Caco-2 (cell line): ENCODE measurements around the gene TSHZ2. TPM values are rescaled to one million over a fixed set of nuclear protein-coding genes. Genes with fewer than 3 reads are reported as not detected.

Experiments used
- BruUV-seq: library from RNA; stranded (reverse); fragments of 400-500 nt; replicated peaks from 2 replicates; lab custom pipeline; 2021; lab: Mats Ljungman, UMichigan
- CTCF ChIA-PET: fragments of 300-600 bp; sonication (Branson Sonifier 250); formaldehyde crosslinking; loops from one replicate; lab custom pipeline; 2022; ENCODE audit warnings: antibody characterized with exemption; lab: Charles Lee
- POLR2A ChIA-PET: fragments of 300-600 bp; sonication (Branson Sonifier 250); formaldehyde crosslinking; loops from one replicate; lab custom pipeline; 2022; ENCODE audit warnings: antibody characterized with exemption; lab: Charles Lee
- DNase-seq, 2 experiments: peaks; one replicate each; pipeline versions ENCODE4 v3.0.0 to v3.0.0-alpha.2; 2020 to 2022
- H3K27me3 ChIP-seq: replicated peaks from 2 replicates; pipeline ENCODE4 v1.6.0; 2011; ENCODE audit warnings: low read length; ENCODE audit not compliant: control insufficient read depth, insufficient read depth
- H3K36me3 ChIP-seq: 2 replicates; pipeline ENCODE4 v1.5.1; 2011; ENCODE audit warnings: low read length; ENCODE audit not compliant: control insufficient read depth, insufficient read depth
- H3K4me1 ChIP-seq: fragments of 250-450 bp; sonication (Bioruptor Pico); 2 replicates; pipeline ENCODE4 v1.5.1; 2020; ENCODE audit warnings: mild to moderate bottlenecking
- H3K4me3 ChIP-seq: 2 replicates; pipeline ENCODE4 v1.5.1; 2011; ENCODE audit warnings: low read depth, mild to moderate bottlenecking, control low read depth, low read length
- H3K9me3 ChIP-seq: fragments of 250-450 bp; sonication (Bioruptor Pico); 2 replicates; pipeline ENCODE4 v1.5.1; 2020; ENCODE audit warnings: mild to moderate bottlenecking, moderate library complexity
- H3K27ac Mint-ChIP-seq: one replicate; pipeline ENCODE4 v1.8.0; 2022; ENCODE audit warnings: mixed read lengths; ENCODE audit not compliant: unreplicated experiment
- H3K27me3 Mint-ChIP-seq: one replicate; pipeline ENCODE4 v1.8.0; 2022; ENCODE audit warnings: mixed read lengths; ENCODE audit not compliant: insufficient read depth, unreplicated experiment
- H3K36me3 Mint-ChIP-seq: one replicate; pipeline ENCODE4 v1.8.0; 2022; ENCODE audit warnings: mild to moderate bottlenecking, mixed read lengths; ENCODE audit not compliant: insufficient read depth, unreplicated experiment
- H3K4me1 Mint-ChIP-seq: one replicate; pipeline ENCODE4 v1.8.0; 2022; ENCODE audit warnings: low read depth, mixed read lengths; ENCODE audit not compliant: unreplicated experiment
- H3K4me3 Mint-ChIP-seq: one replicate; pipeline ENCODE4 v1.8.0; 2022; ENCODE audit warnings: mild to moderate bottlenecking, moderate library complexity, mixed read lengths; ENCODE audit not compliant: unreplicated experiment
- H3K9me3 Mint-ChIP-seq: one replicate; pipeline ENCODE4 v1.8.0; 2022; ENCODE audit warnings: mixed read lengths; ENCODE audit not compliant: unreplicated experiment
- CTCF ChIP-seq, 2 experiments: fragments of 200-600 bp in 1 of 2; IDR thresholded peaks; 1 replicate in 1 of 2; 2 replicates in 1 of 2; pipeline versions ENCODE4 v1.5.1 to v1.8.0; 2011 to 2022; ENCODE audit warnings: antibody characterized with exemption in 1 of 2, control low read depth in 1 of 2, inconsistent platforms in 1 of 2, low read depth in 1 of 2, low read length in 1 of 2, mild to moderate bottlenecking in 1 of 2, moderate library complexity in 1 of 2; ENCODE audit not compliant: insufficient read depth in 1 of 2, severe bottlenecking in 1 of 2, unreplicated experiment in 1 of 2
- intact Hi-C: fragments of 100-400 bp; cut with micrococcal nuclease; formaldehyde crosslinking; loops from one replicate; pipeline ENCODE4 v1.10.0; 2022; ENCODE audit not compliant: unreplicated experiment
- total RNA-seq: library from RNA; stranded (reverse); gene quantifications from 2 replicates; pipeline ENCODE4 v1.2.3, GENCODE V29; 2022

Gene TSHZ2
- total RNA-seq, 1 experiment from 2014 or later, result 0.07 TPM

- BruUV-seq, result no TSS peak
- H3K36me3 ChIP-seq, result no peaks in the 10 kb centered on the region
- Mint-ChIP-seq H3K27ac (peak overlapping the region; percentile 0), H3K4me1 (peaks cover 12% of the 10 kb centered on the region), H3K36me3 (no peaks in the 10 kb centered on the region), H3K9me3 (no peaks in the 10 kb centered on the region), H3K27me3 (peaks cover 39% of the 10 kb centered on the region), H3K4me3 (peak overlapping the region; percentile 70)
- intact Hi-C loops, result loop anchor here (10.0 kb wide), 1 partner anchor 657 kb away; no protein-coding TSS in a partner anchor
- no peak overlapping the region for H3K4me3 ChIP-seq
- 0 out of 2 replicates have a peak, but pooled peaks cover 1% of the 10 kb centered on the region for H3K27me3 ChIP-seq
- no peak for DNase-seq
- ChIA-PET POLR2A (no interaction called here), CTCF (no interaction called here)
- H3K4me1 ChIP-seq, result peaks cover 5% of the 10 kb centered on the region; the same call in 1 of the 2 replicates
- H3K9me3 ChIP-seq, result no peaks in the 10 kb centered on the region
- TF ChIP-seq CTCF (IDR thresholded peaks at IDR 0.05; ENCODE audit: insufficient read depth in 1 of 2, low read depth in 1 of 2, low read length in 1 of 2, severe bottlenecking in 1 of 2, unreplicated experiment in 1 of 2), result no peak
Observed at GRCh38 chr20:52971498-52972189, 514 bp upstream of the TSHZ2 start.

- Mint-ChIP-seq H3K36me3 (no peaks in the 10 kb centered on the region), H3K4me3 (peak overlapping the region; percentile 70), H3K9me3 (no peaks in the 10 kb centered on the region), H3K27me3 (peaks cover 43% of the 10 kb centered on the region), H3K27ac (no peak overlapping the region), H3K4me1 (peaks cover 12% of the 10 kb centered on the region)
- Histone ChIP-seq H3K27me3 (0 out of 2 replicates have a peak, but pooled peaks cover 1% of the 10 kb centered on the region), H3K4me1 (peaks cover 5% of the 10 kb centered on the region; the same call in 1 of the 2 replicates), H3K9me3 (no peaks in the 10 kb centered on the region), H3K36me3 (no peaks in the 10 kb centered on the region), H3K4me3 (no peak overlapping the region)
- BruUV-seq, result no TSS peak
- CTCF ChIA-PET, result no interaction called here
- DNase-seq, result peak in 1 of 2 experiments; percentile 24
- POLR2A ChIA-PET, result no interaction called here
- intact Hi-C loops, result loop anchor here (10.0 kb wide), 1 partner anchor 658 kb away; no protein-coding TSS in a partner anchor
- no peak for TF ChIP-seq CTCF (IDR thresholded peaks at IDR 0.05; ENCODE audit: insufficient read depth in 1 of 2, low read depth in 1 of 2, low read length in 1 of 2, severe bottlenecking in 1 of 2, unreplicated experiment in 1 of 2)
Observed at GRCh38 chr20:52972965-52973819, 1.0 kb downstream of the TSHZ2 start.

- Mint-ChIP-seq H3K9me3 (no peaks in the 10 kb centered on the region), H3K27ac (no peak overlapping the region), H3K4me3 (no peak overlapping the region), H3K36me3 (no peaks in the 10 kb centered on the region), H3K27me3 (peaks cover 45% of the 10 kb centered on the region), H3K4me1 (peaks cover 12% of the 10 kb centered on the region)
- DNase-seq, result no peak
- no TSS peak for BruUV-seq
- H3K9me3 ChIP-seq, result no peaks in the 10 kb centered on the region
- POLR2A ChIA-PET, result no interaction called here
- H3K36me3 ChIP-seq, result no peaks in the 10 kb centered on the region
- peaks cover 5% of the 10 kb centered on the region; the same call in 1 of the 2 replicates for H3K4me1 ChIP-seq
- H3K27me3 ChIP-seq, result 0 out of 2 replicates have a peak, but pooled peaks cover 1% of the 10 kb centered on the region
- no peak for TF ChIP-seq CTCF (IDR thresholded peaks at IDR 0.05; ENCODE audit: insufficient read depth in 1 of 2, low read depth in 1 of 2, low read length in 1 of 2, severe bottlenecking in 1 of 2, unreplicated experiment in 1 of 2)
- intact Hi-C loops, result loop anchor here (10.0 kb wide), 1 partner anchor 659 kb away; no protein-coding TSS in a partner anchor
- no peak overlapping the region for H3K4me3 ChIP-seq
- CTCF ChIA-PET, result no interaction called here
Observed at GRCh38 chr20:52974179-52974594, 2.0 kb downstream of the TSHZ2 start.
